Cardiac muscle cell (in vitro differentiated cells and primary cell): ENCODE data around the gene B9D2. TPM values are rescaled to one million over a fixed set of nuclear protein-coding genes. Genes with fewer than 3 reads are reported as not detected.

Experiments
- DNase-seq, 2 donors: peaks; one replicate each; pipeline versions ENCODE4 v3.0.0 to v3.0.0-alpha.2; 2010 to 2017; ENCODE audit warnings: low read depth in 1 of 2, low spot score in 1 of 2
- H3K27ac ChIP-seq: fragments of 200-600 bp; sonication (generic); 2 replicates; pipeline ENCODE4 v1.5.1; 2016
- H3K27me3 ChIP-seq: fragments of 200-600 bp; sonication (generic); 2 replicates; pipeline ENCODE4 v1.6.0; 2016; ENCODE audit warnings: control low read depth
- H3K36me3 ChIP-seq: fragments of 200-600 bp; sonication (generic); 2 replicates; pipeline ENCODE4 v1.5.1; 2016; ENCODE audit warnings: control low read depth
- H3K4me1 ChIP-seq: fragments of 200-600 bp; sonication (generic); 2 replicates; pipeline ENCODE4 v1.8.1; 2017; ENCODE audit warnings: low read depth, mild to moderate bottlenecking, mixed run types
- H3K4me3 ChIP-seq: fragments of 200-600 bp; sonication (generic); 2 replicates; pipeline ENCODE4 v1.5.1; 2016; ENCODE audit warnings: mild to moderate bottlenecking
- H3K9me3 ChIP-seq: fragments of 200-600 bp; sonication (generic); 2 replicates; pipeline ENCODE4 v1.5.1; 2017; ENCODE audit warnings: low read depth, mild to moderate bottlenecking, control low read depth
- CTCF ChIP-seq: IDR thresholded peaks from 2 replicates; pipeline ENCODE4 v1.5.1; 2012; ENCODE audit warnings: low read depth, mild to moderate bottlenecking, low read length
- polyA plus RNA-seq: library from polyadenylated mRNA; unstranded; fragments of >200 nt; fragmentation: Nextera tagmentation; extraction: Ambion mirVana; gene quantifications from 2 replicates; pipeline ENCODE4 v1.2.1, GENCODE V29; 2016
- total RNA-seq: library from RNA; depleted of rRNA; stranded (reverse); fragments of >200 nt; gene quantifications from 2 replicates; pipeline ENCODE4 v1.2.3, GENCODE V29; 2016

Gene B9D2
- total and polyA plus RNA-seq, 2 experiments from 2014 or later: 5.3 to 10.8 TPM

- Histone ChIP-seq H3K27me3 (no peaks in the 10 kb centered on the region), H3K36me3 (no peaks in the 10 kb centered on the region), H3K9me3 (no peaks in the 10 kb centered on the region), H3K4me1 (peaks cover 5% of the 10 kb centered on the region), H3K4me3 (peak overlapping the region; percentile 98), H3K27ac (peak overlapping the region; percentile 98)
- no peak for DNase-seq
- TF ChIP-seq CTCF: no peak
Observed at GRCh38 chr19:41398598-41398997, 34.6 kb upstream of the B9D2 start.

GRCh38 chr19:41398050-41398418 lies 34.1 kb upstream of the B9D2 start:
- Histone ChIP-seq H3K36me3 (no peaks in the 10 kb centered on the region), H3K27ac (peak overlapping the region; percentile 98), H3K4me1 (peaks cover 5% of the 10 kb centered on the region), H3K27me3 (no peaks in the 10 kb centered on the region), H3K4me3 (peak overlapping the region; percentile 98), H3K9me3 (no peaks in the 10 kb centered on the region)
- DNase-seq: no peak
- no peak for TF ChIP-seq CTCF

- peak within 1 kb of the TSS; percentile 98 for H3K4me3 ChIP-seq
- H3K27me3 ChIP-seq: no peaks in the 10 kb centered on the region
- no peak for TF ChIP-seq CTCF
- H3K9me3 ChIP-seq: no peaks in the 10 kb centered on the region
- H3K4me1 ChIP-seq: peaks cover 5% of the 10 kb centered on the region
- H3K36me3 ChIP-seq: no peaks in the 10 kb centered on the region
- H3K27ac ChIP-seq: peak within 1 kb of the TSS; percentile 98
- peak; percentile 100 for DNase-seq
Observed at GRCh38 chr19:41397086-41398049, 33.4 kb upstream of the B9D2 start, which contains the start of the genes BCKDHA and EXOSC5. Gene BCKDHA, plus strand, starts transcription at chr19:41397818. Its CDS starts 10 bp downstream, at chr19:41397828. Gene EXOSC5, minus strand, starts transcription at chr19:41397359. Its CDS starts 31 bp downstream, at chr19:41397328.

GRCh38 chr19:41395355-41395754 lies 31.4 kb upstream of the B9D2 start:
- DNase-seq: no peak
- Histone ChIP-seq H3K27ac (no peak overlapping the region), H3K4me1 (peaks cover 5% of the 10 kb centered on the region), H3K27me3 (no peaks in the 10 kb centered on the region), H3K9me3 (no peaks in the 10 kb centered on the region), H3K36me3 (no peaks in the 10 kb centered on the region), H3K4me3 (no peak overlapping the region)
- no peak for TF ChIP-seq CTCF

GRCh38 chr19:41392775-41393174 lies 28.8 kb upstream of the B9D2 start:
- no peaks in the 10 kb centered on the region for H3K9me3 ChIP-seq
- peak overlapping the region; percentile 69 for H3K27ac ChIP-seq
- peaks cover 3% of the 10 kb centered on the region for H3K36me3 ChIP-seq
- H3K4me3 ChIP-seq: no peak overlapping the region
- no peak for DNase-seq
- TF ChIP-seq CTCF: no peak
- H3K27me3 ChIP-seq: no peaks in the 10 kb centered on the region
- H3K4me1 ChIP-seq: no peaks in the 10 kb centered on the region
